HEK293 (cell line): ENCODE data around the gene G2E3.

ENCODE experiments used
- BCL6B ChIP-seq: fragments of 450-650 bp; formaldehyde crosslinking; IDR thresholded peaks from 2 replicates; pipeline ENCODE4 v1.5.1; 2017; ENCODE audit warnings: missing biosample characterization, missing genetic modification characterization
- EGR2 ChIP-seq: fragments of 450-650 bp; formaldehyde crosslinking; IDR thresholded peaks from 2 replicates; pipeline ENCODE4 v1.5.1; 2016; ENCODE audit warnings: low read depth, missing biosample characterization, missing genetic modification characterization
- KLF8 ChIP-seq: fragments of 450-650 bp; formaldehyde crosslinking; IDR thresholded peaks from 2 replicates; pipeline ENCODE4 v1.5.1; 2016; ENCODE audit warnings: missing biosample characterization, missing genetic modification characterization
- REST ChIP-seq: fragments of 450-650 bp; formaldehyde crosslinking; IDR thresholded peaks from 2 replicates; pipeline ENCODE4 v1.5.1; 2016; ENCODE audit warnings: missing biosample characterization, missing genetic modification characterization
- ZBTB10 ChIP-seq: fragments of 450-650 bp; formaldehyde crosslinking; IDR thresholded peaks from 2 replicates; pipeline ENCODE4 v1.5.1; 2016; ENCODE audit warnings: missing biosample characterization, missing genetic modification characterization
- ZBTB17 ChIP-seq: fragments of 450-650 bp; formaldehyde crosslinking; IDR thresholded peaks from 2 replicates; pipeline ENCODE4 v1.5.1; 2016; ENCODE audit warnings: missing biosample characterization, missing genetic modification characterization
- ZBTB48 ChIP-seq: fragments of 450-650 bp; formaldehyde crosslinking; IDR thresholded peaks from 2 replicates; pipeline ENCODE4 v1.5.1; 2016; ENCODE audit warnings: missing biosample characterization, missing genetic modification characterization
- ZBTB49 ChIP-seq: fragments of 450-650 bp; formaldehyde crosslinking; IDR thresholded peaks from 2 replicates; pipeline ENCODE4 v1.5.1; 2016; ENCODE audit warnings: missing biosample characterization, missing genetic modification characterization, low read depth
- ZFP69B ChIP-seq: fragments of 450-650 bp; formaldehyde crosslinking; IDR thresholded peaks from 2 replicates; pipeline ENCODE4 v1.5.1; 2016; ENCODE audit warnings: missing biosample characterization, missing genetic modification characterization
- ZNF24 ChIP-seq: fragments of 450-650 bp; formaldehyde crosslinking; IDR thresholded peaks from 2 replicates; pipeline ENCODE4 v1.5.1; 2016; ENCODE audit warnings: missing biosample characterization, missing genetic modification characterization
- ZNF621 ChIP-seq: fragments of 450-650 bp; formaldehyde crosslinking; IDR thresholded peaks from 2 replicates; pipeline ENCODE4 v1.5.1; 2017; ENCODE audit warnings: missing biosample characterization, missing genetic modification characterization
- ZNF670 ChIP-seq: fragments of 450-650 bp; formaldehyde crosslinking; IDR thresholded peaks from 2 replicates; pipeline ENCODE4 v1.5.1; 2016; ENCODE audit warnings: missing biosample characterization, missing genetic modification characterization, low read depth
- ZNF692 ChIP-seq: fragments of 450-650 bp; formaldehyde crosslinking; IDR thresholded peaks from 2 replicates; pipeline ENCODE4 v1.5.1; 2016; ENCODE audit warnings: missing biosample characterization, missing genetic modification characterization
- ZNF707 ChIP-seq: fragments of 450-650 bp; formaldehyde crosslinking; IDR thresholded peaks from 2 replicates; pipeline ENCODE4 v1.5.1; 2016; ENCODE audit warnings: missing biosample characterization, missing genetic modification characterization
- ZNF776 ChIP-seq: fragments of 450-650 bp; formaldehyde crosslinking; IDR thresholded peaks from 2 replicates; pipeline ENCODE4 v1.5.0; 2017; ENCODE audit warnings: missing biosample characterization, missing genetic modification characterization, borderline replicate concordance
- ZNF785 ChIP-seq: fragments of 450-650 bp; formaldehyde crosslinking; IDR thresholded peaks from 2 replicates; pipeline ENCODE4 v1.5.1; 2016; ENCODE audit warnings: missing biosample characterization, missing genetic modification characterization
- TF ChIP-seq, protein P1 (sequence below): fragments of 450-650 bp; formaldehyde crosslinking; IDR thresholded peaks from 2 replicates; pipeline ENCODE4 v1.5.1; 2017; ENCODE audit warnings: missing biosample characterization, mild to moderate bottlenecking, missing genetic modification characterization, moderate library complexity
- TF ChIP-seq, protein P2 (sequence below): sonication (generic); formaldehyde crosslinking; IDR thresholded peaks from 2 replicates; pipeline ENCODE4 v1.8.1; 2022; ENCODE audit warnings: mild to moderate bottlenecking, moderate library complexity, missing genetic modification reagents
- TF ChIP-seq, protein P3 (sequence below): fragments of 450-650 bp; formaldehyde crosslinking; IDR thresholded peaks from 2 replicates; pipeline ENCODE4 v1.5.1; 2017; ENCODE audit warnings: missing biosample characterization, missing genetic modification characterization

The G2E3 gene

GRCh38 chr14:30558675-30559555 is at the start of gene G2E3 (continued):
- TF ChIP-seq REST (tag by site-specific recombination) (peak; percentile 59; the same call in 1 of the 2 replicates), ZNF776 (tag by site-specific recombination) (no peak), ZNF707 (no peak), ZNF24 (tag by site-specific recombination) (peak; percentile 90), ZBTB10 (tag by site-specific recombination) (no peak), ZNF692 (peak; percentile 95), ZFP69B (peak; percentile 90), KLF8 (tag by site-specific recombination) (peak; percentile 94), ZNF670 (tag by site-specific recombination) (no peak), ZBTB17 (tag by site-specific recombination) (peak; percentile 66), BCL6B (tag by site-specific recombination) (no peak), ZNF621 (tag by site-specific recombination) (no peak), ZNF785 (tag by site-specific recombination) (0 out of 2 replicates have a peak, but pooled peaks have one; percentile 58), ZBTB49 (tag by site-specific recombination) (no peak), ZBTB48 (tag by site-specific recombination) (peak; percentile 56; the same call in 1 of the 2 replicates), EGR2 (tag by site-specific recombination) (no peak)
- TF ChIP-seq, protein P1, sequence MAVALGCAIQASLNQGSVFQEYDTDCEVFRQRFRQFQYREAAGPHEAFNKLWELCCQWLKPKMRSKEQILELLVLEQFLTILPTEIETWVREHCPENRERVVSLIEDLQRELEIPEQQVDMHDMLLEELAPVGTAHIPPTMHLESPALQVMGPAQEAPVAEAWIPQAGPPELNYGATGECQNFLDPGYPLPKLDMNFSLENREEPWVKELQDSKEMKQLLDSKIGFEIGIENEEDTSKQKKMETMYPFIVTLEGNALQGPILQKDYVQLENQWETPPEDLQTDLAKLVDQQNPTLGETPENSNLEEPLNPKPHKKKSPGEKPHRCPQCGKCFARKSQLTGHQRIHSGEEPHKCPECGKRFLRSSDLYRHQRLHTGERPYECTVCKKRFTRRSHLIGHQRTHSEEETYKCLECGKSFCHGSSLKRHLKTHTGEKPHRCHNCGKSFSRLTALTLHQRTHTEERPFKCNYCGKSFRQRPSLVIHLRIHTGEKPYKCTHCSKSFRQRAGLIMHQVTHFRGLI (tag by site-specific recombination): no peak
- TF ChIP-seq, protein P2, sequence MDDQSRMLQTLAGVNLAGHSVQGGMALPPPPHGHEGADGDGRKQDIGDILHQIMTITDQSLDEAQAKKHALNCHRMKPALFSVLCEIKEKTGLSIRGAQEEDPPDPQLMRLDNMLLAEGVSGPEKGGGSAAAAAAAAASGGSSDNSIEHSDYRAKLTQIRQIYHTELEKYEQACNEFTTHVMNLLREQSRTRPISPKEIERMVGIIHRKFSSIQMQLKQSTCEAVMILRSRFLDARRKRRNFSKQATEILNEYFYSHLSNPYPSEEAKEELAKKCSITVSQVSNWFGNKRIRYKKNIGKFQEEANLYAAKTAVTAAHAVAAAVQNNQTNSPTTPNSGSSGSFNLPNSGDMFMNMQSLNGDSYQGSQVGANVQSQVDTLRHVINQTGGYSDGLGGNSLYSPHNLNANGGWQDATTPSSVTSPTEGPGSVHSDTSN: no peak; the same call in 1 of the 2 replicates
- TF ChIP-seq, protein P3, sequence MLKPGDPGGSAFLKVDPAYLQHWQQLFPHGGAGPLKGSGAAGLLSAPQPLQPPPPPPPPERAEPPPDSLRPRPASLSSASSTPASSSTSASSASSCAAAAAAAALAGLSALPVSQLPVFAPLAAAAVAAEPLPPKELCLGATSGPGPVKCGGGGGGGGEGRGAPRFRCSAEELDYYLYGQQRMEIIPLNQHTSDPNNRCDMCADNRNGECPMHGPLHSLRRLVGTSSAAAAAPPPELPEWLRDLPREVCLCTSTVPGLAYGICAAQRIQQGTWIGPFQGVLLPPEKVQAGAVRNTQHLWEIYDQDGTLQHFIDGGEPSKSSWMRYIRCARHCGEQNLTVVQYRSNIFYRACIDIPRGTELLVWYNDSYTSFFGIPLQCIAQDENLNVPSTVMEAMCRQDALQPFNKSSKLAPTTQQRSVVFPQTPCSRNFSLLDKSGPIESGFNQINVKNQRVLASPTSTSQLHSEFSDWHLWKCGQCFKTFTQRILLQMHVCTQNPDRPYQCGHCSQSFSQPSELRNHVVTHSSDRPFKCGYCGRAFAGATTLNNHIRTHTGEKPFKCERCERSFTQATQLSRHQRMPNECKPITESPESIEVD: no peak
